Ishikawa (cell line): ENCODE results near the gene GPR153.

ENCODE experiments used
- EGR1 ChIP-seq: IDR thresholded peaks from 2 replicates; pipeline ENCODE4 v1.6.1; 2012
- EP300 ChIP-seq: IDR thresholded peaks from 2 replicates; pipeline ENCODE4 v1.6.1; 2012; ENCODE audit warnings: borderline replicate concordance
- RAD21 ChIP-seq: IDR thresholded peaks from 2 replicates; pipeline ENCODE4 v1.6.1; 2012; ENCODE audit warnings: low read depth
- TAF1 ChIP-seq: IDR thresholded peaks from 2 replicates; pipeline ENCODE4 v1.6.1; 2012; ENCODE audit warnings: low read depth, mild to moderate bottlenecking
- TF ChIP-seq, protein P1 (sequence below): IDR thresholded peaks from 2 replicates; pipeline ENCODE4 v1.6.1; 2012
- TF ChIP-seq, protein P2 (sequence below): IDR thresholded peaks from 2 replicates; pipeline ENCODE4 v1.6.1; 2012
- TF ChIP-seq, protein P3 (sequence below): IDR thresholded peaks from 2 replicates; pipeline ENCODE4 v1.6.1; 2012; ENCODE audit warnings: low read depth, mild to moderate bottlenecking

DNA sequence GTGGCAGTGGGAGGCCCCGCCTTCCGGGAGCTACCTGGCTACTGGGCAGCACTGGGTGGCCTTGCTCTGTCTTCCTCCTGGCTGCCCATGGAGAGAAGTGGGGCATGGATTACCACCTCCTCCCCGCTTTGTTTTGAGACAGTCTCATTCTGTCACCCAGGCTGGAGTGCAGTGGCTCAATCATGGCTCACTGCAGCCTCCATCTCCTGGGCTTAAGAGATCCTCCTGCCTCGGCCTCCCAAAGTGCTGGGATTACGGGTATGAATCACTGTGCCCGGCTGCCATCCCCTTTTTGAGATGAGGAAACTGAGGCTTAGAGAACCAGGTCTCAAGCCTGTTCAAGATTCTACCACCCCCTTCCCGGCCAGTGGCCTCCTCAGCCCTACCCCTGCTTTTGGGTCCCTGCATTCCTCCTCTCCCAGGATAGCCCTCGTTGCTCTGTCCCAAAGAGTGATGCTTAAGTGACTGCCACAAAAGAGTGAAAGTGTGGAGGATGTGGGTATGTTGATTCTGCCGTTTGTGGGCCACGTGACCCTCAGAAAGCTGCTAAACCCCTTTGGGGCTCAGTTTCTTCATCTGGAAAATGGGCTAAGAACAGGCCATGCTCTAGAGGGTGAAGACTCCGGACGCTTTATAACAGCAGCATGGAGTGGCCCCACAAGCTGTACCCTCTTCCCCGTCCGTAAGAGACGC lies 9.1 kb downstream of the GPR153 start:
- TF ChIP-seq EGR1 (no peak), EP300 (no peak), TAF1 (no peak), RAD21 (no peak)
- TF ChIP-seq, protein P1, sequence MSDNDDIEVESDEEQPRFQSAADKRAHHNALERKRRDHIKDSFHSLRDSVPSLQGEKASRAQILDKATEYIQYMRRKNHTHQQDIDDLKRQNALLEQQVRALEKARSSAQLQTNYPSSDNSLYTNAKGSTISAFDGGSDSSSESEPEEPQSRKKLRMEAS = no peak
- TF ChIP-seq, protein P2, sequence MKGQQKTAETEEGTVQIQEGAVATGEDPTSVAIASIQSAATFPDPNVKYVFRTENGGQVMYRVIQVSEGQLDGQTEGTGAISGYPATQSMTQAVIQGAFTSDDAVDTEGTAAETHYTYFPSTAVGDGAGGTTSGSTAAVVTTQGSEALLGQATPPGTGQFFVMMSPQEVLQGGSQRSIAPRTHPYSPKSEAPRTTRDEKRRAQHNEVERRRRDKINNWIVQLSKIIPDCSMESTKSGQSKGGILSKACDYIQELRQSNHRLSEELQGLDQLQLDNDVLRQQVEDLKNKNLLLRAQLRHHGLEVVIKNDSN = no peak
- TF ChIP-seq, protein P3, sequence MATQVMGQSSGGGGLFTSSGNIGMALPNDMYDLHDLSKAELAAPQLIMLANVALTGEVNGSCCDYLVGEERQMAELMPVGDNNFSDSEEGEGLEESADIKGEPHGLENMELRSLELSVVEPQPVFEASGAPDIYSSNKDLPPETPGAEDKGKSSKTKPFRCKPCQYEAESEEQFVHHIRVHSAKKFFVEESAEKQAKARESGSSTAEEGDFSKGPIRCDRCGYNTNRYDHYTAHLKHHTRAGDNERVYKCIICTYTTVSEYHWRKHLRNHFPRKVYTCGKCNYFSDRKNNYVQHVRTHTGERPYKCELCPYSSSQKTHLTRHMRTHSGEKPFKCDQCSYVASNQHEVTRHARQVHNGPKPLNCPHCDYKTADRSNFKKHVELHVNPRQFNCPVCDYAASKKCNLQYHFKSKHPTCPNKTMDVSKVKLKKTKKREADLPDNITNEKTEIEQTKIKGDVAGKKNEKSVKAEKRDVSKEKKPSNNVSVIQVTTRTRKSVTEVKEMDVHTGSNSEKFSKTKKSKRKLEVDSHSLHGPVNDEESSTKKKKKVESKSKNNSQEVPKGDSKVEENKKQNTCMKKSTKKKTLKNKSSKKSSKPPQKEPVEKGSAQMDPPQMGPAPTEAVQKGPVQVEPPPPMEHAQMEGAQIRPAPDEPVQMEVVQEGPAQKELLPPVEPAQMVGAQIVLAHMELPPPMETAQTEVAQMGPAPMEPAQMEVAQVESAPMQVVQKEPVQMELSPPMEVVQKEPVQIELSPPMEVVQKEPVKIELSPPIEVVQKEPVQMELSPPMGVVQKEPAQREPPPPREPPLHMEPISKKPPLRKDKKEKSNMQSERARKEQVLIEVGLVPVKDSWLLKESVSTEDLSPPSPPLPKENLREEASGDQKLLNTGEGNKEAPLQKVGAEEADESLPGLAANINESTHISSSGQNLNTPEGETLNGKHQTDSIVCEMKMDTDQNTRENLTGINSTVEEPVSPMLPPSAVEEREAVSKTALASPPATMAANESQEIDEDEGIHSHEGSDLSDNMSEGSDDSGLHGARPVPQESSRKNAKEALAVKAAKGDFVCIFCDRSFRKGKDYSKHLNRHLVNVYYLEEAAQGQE = no peak
